Measurements from ENCODE around the gene PFDN6. TPM values are rescaled to one million over a fixed set of nuclear protein-coding genes. Genes with fewer than 3 reads are reported as not detected.
A peak's percentile ranks its signal among the peaks of the same experiment; 100 is the strongest.

The PFDN6 gene
- total and polyA plus RNA-seq, 9 of the 15 experiments (the other 6 are each of a cell fraction or from before 2014, with no cell fraction given) = 6.8 to 475 (median 216) TPM

DNA sequence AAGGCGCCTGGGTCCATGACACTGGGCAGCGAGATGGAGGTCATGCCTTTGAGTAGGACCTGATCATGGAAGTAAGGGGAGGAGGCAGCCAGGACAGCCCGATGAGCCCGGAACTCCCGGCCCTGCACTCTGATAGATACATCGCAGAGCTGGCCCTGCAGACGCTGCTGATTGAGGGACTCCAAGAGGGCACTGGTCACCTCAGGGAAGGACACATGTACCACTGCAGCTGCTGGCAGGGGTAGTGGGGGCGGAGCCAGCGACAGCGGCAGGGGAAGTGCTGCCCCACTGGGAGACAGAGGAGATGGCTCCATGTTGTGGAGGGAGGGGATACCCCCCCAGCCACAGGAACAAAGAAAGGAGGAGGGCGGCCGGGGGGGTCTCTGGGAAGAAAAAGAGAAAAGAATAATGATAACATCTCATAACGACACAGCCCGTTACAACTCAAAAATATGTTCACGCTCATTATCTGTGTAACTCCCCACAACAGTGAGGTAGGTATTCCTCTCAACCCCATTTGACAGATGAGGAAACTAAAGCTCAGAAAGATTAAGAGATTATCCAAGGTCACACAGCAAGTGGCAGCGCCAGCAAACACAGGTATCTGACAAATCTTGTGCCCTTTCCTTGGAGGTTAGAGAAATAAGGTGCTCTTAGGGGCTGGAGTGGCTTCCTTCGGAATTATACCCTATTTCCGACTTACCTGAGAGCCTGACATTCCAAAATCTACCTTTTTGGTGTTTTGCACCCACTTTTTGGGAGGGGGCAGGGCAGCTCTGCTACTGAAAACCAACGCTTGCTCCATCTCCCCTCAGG is 27.4 kb downstream of the PFDN6 start (continued):
- TF ChIP-seq, protein P1, sequence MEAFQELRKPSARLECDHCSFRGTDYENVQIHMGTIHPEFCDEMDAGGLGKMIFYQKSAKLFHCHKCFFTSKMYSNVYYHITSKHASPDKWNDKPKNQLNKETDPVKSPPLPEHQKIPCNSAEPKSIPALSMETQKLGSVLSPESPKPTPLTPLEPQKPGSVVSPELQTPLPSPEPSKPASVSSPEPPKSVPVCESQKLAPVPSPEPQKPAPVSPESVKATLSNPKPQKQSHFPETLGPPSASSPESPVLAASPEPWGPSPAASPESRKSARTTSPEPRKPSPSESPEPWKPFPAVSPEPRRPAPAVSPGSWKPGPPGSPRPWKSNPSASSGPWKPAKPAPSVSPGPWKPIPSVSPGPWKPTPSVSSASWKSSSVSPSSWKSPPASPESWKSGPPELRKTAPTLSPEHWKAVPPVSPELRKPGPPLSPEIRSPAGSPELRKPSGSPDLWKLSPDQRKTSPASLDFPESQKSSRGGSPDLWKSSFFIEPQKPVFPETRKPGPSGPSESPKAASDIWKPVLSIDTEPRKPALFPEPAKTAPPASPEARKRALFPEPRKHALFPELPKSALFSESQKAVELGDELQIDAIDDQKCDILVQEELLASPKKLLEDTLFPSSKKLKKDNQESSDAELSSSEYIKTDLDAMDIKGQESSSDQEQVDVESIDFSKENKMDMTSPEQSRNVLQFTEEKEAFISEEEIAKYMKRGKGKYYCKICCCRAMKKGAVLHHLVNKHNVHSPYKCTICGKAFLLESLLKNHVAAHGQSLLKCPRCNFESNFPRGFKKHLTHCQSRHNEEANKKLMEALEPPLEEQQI (IDR thresholded peaks at IDR 0.05) = no peak
- TF ChIP-seq, protein P2, sequence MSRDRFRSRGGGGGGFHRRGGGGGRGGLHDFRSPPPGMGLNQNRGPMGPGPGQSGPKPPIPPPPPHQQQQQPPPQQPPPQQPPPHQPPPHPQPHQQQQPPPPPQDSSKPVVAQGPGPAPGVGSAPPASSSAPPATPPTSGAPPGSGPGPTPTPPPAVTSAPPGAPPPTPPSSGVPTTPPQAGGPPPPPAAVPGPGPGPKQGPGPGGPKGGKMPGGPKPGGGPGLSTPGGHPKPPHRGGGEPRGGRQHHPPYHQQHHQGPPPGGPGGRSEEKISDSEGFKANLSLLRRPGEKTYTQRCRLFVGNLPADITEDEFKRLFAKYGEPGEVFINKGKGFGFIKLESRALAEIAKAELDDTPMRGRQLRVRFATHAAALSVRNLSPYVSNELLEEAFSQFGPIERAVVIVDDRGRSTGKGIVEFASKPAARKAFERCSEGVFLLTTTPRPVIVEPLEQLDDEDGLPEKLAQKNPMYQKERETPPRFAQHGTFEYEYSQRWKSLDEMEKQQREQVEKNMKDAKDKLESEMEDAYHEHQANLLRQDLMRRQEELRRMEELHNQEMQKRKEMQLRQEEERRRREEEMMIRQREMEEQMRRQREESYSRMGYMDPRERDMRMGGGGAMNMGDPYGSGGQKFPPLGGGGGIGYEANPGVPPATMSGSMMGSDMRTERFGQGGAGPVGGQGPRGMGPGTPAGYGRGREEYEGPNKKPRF (IDR thresholded peaks at IDR 0.05; ENCODE audit: low read depth, low read length) = no peak
- TF ChIP-seq KLF13 (tag; IDR thresholded peaks at IDR 0.05; ENCODE audit: borderline replicate concordance, low read depth) (peak; percentile 80; the same call in 1 of the 2 replicates), SRSF3 (IDR thresholded peaks at IDR 0.05; ENCODE audit: insufficient read depth, low read length) (no peak), RFX7 (CRISPR knock-in tag; IDR thresholded peaks at IDR 0.05) (peak; percentile 25; the same call in 1 of the 2 replicates), ZNF165 (CRISPR knock-in tag; IDR thresholded peaks at IDR 0.05; ENCODE audit: borderline replicate concordance) (no peak), ZNF212 (CRISPR knock-in tag; IDR thresholded peaks at IDR 0.05) (no peak), EWSR1 (IDR thresholded peaks at IDR 0.05; ENCODE audit: borderline replicate concordance, low read depth, partially characterized antibody) (no peak), ZBTB8A (IDR thresholded peaks at IDR 0.05; ENCODE audit: partially characterized antibody) (no peak), RBM25 (IDR thresholded peaks at IDR 0.05; ENCODE audit: low read depth, low read length, severe bottlenecking) (peak; percentile 97), EP300 (IDR thresholded peaks at IDR 0.05; ENCODE audit: low read length) (no peak), NR3C1 (CRISPR knock-in tag; IDR thresholded peaks at IDR 0.05) (no peak), MXI1 (IDR thresholded peaks at IDR 0.05; ENCODE audit: low read depth, low read length) (no peak), POLR2AphosphoS5 (IDR thresholded peaks at IDR 0.05; ENCODE audit: control insufficient read depth, insufficient read depth, low read depth, low read length) (no peak), RB1 (IDR thresholded peaks at IDR 0.05; ENCODE audit: low read depth) (no peak), ZNF780A (CRISPR knock-in tag; IDR thresholded peaks at IDR 0.05) (no peak)
- TF ChIP-seq, protein P3, sequence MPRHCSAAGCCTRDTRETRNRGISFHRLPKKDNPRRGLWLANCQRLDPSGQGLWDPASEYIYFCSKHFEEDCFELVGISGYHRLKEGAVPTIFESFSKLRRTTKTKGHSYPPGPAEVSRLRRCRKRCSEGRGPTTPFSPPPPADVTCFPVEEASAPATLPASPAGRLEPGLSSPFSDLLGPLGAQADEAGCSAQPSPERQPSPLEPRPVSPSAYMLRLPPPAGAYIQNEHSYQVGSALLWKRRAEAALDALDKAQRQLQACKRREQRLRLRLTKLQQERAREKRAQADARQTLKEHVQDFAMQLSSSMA (CRISPR knock-in tag; IDR thresholded peaks at IDR 0.05) = no peak
- TF ChIP-seq, protein P4, sequence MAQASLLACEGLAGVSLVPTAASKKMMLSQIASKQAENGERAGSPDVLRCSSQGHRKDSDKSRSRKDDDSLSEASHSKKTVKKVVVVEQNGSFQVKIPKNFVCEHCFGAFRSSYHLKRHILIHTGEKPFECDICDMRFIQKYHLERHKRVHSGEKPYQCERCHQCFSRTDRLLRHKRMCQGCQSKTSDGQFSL (CRISPR knock-in tag; IDR thresholded peaks at IDR 0.05) = 0 out of 2 replicates have a peak, but pooled peaks have one; percentile 31
- TF ChIP-seq, protein P4 (tag; IDR thresholded peaks at IDR 0.05) = no peak
- TF ChIP-seq, protein P5, sequence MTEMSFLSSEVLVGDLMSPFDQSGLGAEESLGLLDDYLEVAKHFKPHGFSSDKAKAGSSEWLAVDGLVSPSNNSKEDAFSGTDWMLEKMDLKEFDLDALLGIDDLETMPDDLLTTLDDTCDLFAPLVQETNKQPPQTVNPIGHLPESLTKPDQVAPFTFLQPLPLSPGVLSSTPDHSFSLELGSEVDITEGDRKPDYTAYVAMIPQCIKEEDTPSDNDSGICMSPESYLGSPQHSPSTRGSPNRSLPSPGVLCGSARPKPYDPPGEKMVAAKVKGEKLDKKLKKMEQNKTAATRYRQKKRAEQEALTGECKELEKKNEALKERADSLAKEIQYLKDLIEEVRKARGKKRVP (CRISPR knock-in tag; IDR thresholded peaks at IDR 0.05) = peak; percentile 12; the same call in 1 of the 2 replicates

Measured in K562 (cell line).